SK-N-SH (cell line): ENCODE data around the gene CLCNKB. TPM values are rescaled to one million over a fixed set of nuclear protein-coding genes. Genes with fewer than 3 reads are reported as not detected.

Source experiments
- CTCF ChIA-PET: fragments of 300-600, 350-600 bp; formaldehyde crosslinking; extraction: SDS; loops from one replicate; lab custom pipeline; 2021; lab: Yijun Ruan, JAX
- POLR2A ChIA-PET: fragments of 350-600 bp; sonication (Branson Sonifier 250); formaldehyde crosslinking; extraction: SDS; loops from one replicate; lab custom pipeline; 2020; ENCODE audit warnings: antibody characterized with exemption, inconsistent platforms; lab: Yijun Ruan, JAX
- DNase-seq: peaks from one replicate; pipeline ENCODE4 v3.0.0; 2012
- H2AFZ ChIP-seq: fragments of 200-600 bp; sonication (generic); 2 replicates; pipeline ENCODE4 v1.8.1; 2016; ENCODE audit warnings: antibody characterized with exemption, mild to moderate bottlenecking, low read depth
- H3F3A ChIP-seq: fragments of 200-600 bp; sonication (generic); replicated peaks from 2 replicates; pipeline ENCODE3; 2016; ENCODE audit warnings: antibody characterized with exemption, mild to moderate bottlenecking; ENCODE audit not compliant: insufficient read depth
- H3K27ac ChIP-seq, 2 experiments: fragments of 200-500 bp in 1 of 2; fragments of 200-600 bp in 1 of 2; sonication (Bioruptor generic) in 1 of 2; sonication (generic), shearing (Covaris generic) in 1 of 2; 2 replicates each; pipeline versions ENCODE4 v1.5.1 to v1.6.1; 2014 to 2016; ENCODE audit warnings: low read depth in 2 of 2, inconsistent platforms in 1 of 2, low read length in 1 of 2, mild to moderate bottlenecking in 1 of 2, mixed read lengths in 1 of 2
- H3K27me3 ChIP-seq: fragments of 200-600 bp; sonication (generic), shearing (Covaris generic); 2 replicates; pipeline ENCODE4 v1.6.1; 2016; ENCODE audit warnings: mixed run types; ENCODE audit not compliant: insufficient read depth
- H3K36me3 ChIP-seq, 2 experiments: fragments of 200-500 bp in 1 of 2; fragments of 200-600 bp in 1 of 2; sonication (Bioruptor generic) in 1 of 2; sonication (generic) in 1 of 2; replicated peaks in 1 of 2; 2 replicates each; pipeline versions ENCODE3 to v1.5.1; 2014 to 2016; ENCODE audit warnings: low read length in 1 of 2, mild to moderate bottlenecking in 1 of 2; ENCODE audit not compliant: insufficient read depth in 2 of 2, control insufficient read depth in 1 of 2
- H3K4me1 ChIP-seq, 2 experiments: fragments of 200-500 bp in 1 of 2; fragments of 200-600 bp in 1 of 2; sonication (Bioruptor generic) in 1 of 2; sonication (generic), shearing (Covaris generic) in 1 of 2; 2 replicates each; pipeline versions ENCODE4 v1.5.1 to v1.6.1; 2014 to 2016; ENCODE audit warnings: low read depth in 1 of 2, low read length in 1 of 2, mixed run types in 1 of 2; ENCODE audit not compliant: insufficient read depth in 2 of 2, control insufficient read depth in 1 of 2
- H3K4me2 ChIP-seq: fragments of 200-600 bp; sonication (generic), shearing (Covaris generic); 2 replicates; pipeline ENCODE4 v1.6.1; 2017; ENCODE audit warnings: mixed run types
- H3K4me3 ChIP-seq, 2 experiments: fragments of 200-500 bp in 1 of 2; fragments of 200-600 bp in 1 of 2; sonication (Bioruptor generic) in 1 of 2; sonication (generic), shearing (Covaris generic) in 1 of 2; 2 replicates each; pipeline versions ENCODE4 v1.5.1 to v1.8.1; 2014 to 2016; ENCODE audit warnings: low read depth in 2 of 2, inconsistent platforms in 1 of 2, low read length in 1 of 2, mild to moderate bottlenecking in 1 of 2, mixed read lengths in 1 of 2, moderate library complexity in 1 of 2
- H3K79me2 ChIP-seq: fragments of 200-600 bp; sonication (generic); 2 replicates; pipeline ENCODE4 v1.8.1; 2017; ENCODE audit warnings: mild to moderate bottlenecking; ENCODE audit not compliant: insufficient read depth
- H3K9ac ChIP-seq: fragments of 200-600 bp; sonication (generic); 2 replicates; pipeline ENCODE4 v1.6.1; 2017; ENCODE audit warnings: mixed run types
- H3K9me2 ChIP-seq: fragments of 200-600 bp; sonication (generic); 2 replicates; pipeline ENCODE4 v1.6.1; 2017; ENCODE audit warnings: mixed run types
- H3K9me3 ChIP-seq: fragments of 200-600 bp; sonication (generic); 2 replicates; pipeline ENCODE4 v1.6.1; 2017; ENCODE audit warnings: mixed run types, mild to moderate bottlenecking, moderate library complexity
- H4K20me1 ChIP-seq: fragments of 200-600 bp; sonication (generic); 2 replicates; pipeline ENCODE4 v1.6.1; 2017; ENCODE audit warnings: mild to moderate bottlenecking, mixed run types; ENCODE audit not compliant: insufficient read depth
- CHD2 ChIP-seq: fragments of 150-350 bp; IDR thresholded peaks from 2 replicates; pipeline ENCODE4 v1.6.1; 2018; ENCODE audit warnings: low read length; ENCODE audit not compliant: partially characterized antibody
- ELF1 ChIP-seq: IDR thresholded peaks from 2 replicates; pipeline ENCODE4 v1.4.0; 2012
- EP300 ChIP-seq, 2 experiments: IDR thresholded peaks; 2 replicates each; pipeline versions ENCODE4 v1.4.0 to v1.6.1; 2012; ENCODE audit warnings: borderline replicate concordance in 1 of 2, low read depth in 1 of 2, low read length in 1 of 2
- EZH2phosphoT487 ChIP-seq: fragments of 200-600 bp; sonication (generic); IDR thresholded peaks from 2 replicates; pipeline ENCODE4 v1.6.1; 2017; ENCODE audit warnings: low read depth, mixed run types, mild to moderate bottlenecking, antibody characterized with exemption, moderate library complexity, borderline replicate concordance
- FOSL2 ChIP-seq: IDR thresholded peaks from 2 replicates; pipeline ENCODE4 v1.4.0; 2012; ENCODE audit warnings: low read depth, mild to moderate bottlenecking, moderate library complexity, borderline replicate concordance
- FOXJ3 ChIP-seq: sonication (generic); formaldehyde crosslinking; IDR thresholded peaks from 2 replicates; pipeline ENCODE4 v1.5.1; 2020; ENCODE audit warnings: mild to moderate bottlenecking, missing genetic modification reagents
- GATA2 ChIP-seq: sonication (generic); formaldehyde crosslinking; IDR thresholded peaks from 2 replicates; pipeline ENCODE4 v1.5.0; 2020; ENCODE audit warnings: mild to moderate bottlenecking, missing genetic modification reagents
- JUND ChIP-seq: IDR thresholded peaks from 2 replicates; pipeline ENCODE4 v1.4.0; 2012
- MEF2A ChIP-seq: IDR thresholded peaks from 2 replicates; pipeline ENCODE4 v1.4.0; 2012; ENCODE audit warnings: low read depth, borderline replicate concordance
- NFIC ChIP-seq: IDR thresholded peaks from 2 replicates; pipeline ENCODE4 v1.4.0; 2012; ENCODE audit warnings: borderline replicate concordance
- POLR2AphosphoS5 ChIP-seq: IDR thresholded peaks from 2 replicates; pipeline ENCODE4 v1.6.1; 2012; ENCODE audit warnings: low read depth, low read length
- RAD21 ChIP-seq: IDR thresholded peaks from 2 replicates; pipeline ENCODE4 v1.6.1; 2012; ENCODE audit warnings: mild to moderate bottlenecking, low read length
- RFX5 ChIP-seq: IDR thresholded peaks from 2 replicates; pipeline ENCODE4 v1.6.1; 2012; ENCODE audit warnings: mild to moderate bottlenecking, improper control_type of control experiment, low read length
- TAF1 ChIP-seq: IDR thresholded peaks from 2 replicates; pipeline ENCODE4 v1.6.1; 2012; ENCODE audit warnings: low read depth, mild to moderate bottlenecking, low read length, moderate library complexity, borderline replicate concordance
- TCF12 ChIP-seq: IDR thresholded peaks from 2 replicates; pipeline ENCODE4 v1.4.0; 2012
- YY1 ChIP-seq: IDR thresholded peaks from 2 replicates; pipeline ENCODE4 v1.4.0; 2012; ENCODE audit warnings: low read depth, mild to moderate bottlenecking
- WGBS: methylation state at CpG from one replicate; pipeline ENCODE4 v1.1.6; 2017; ENCODE audit warnings: low lambda C conversion rate; 5-methylcytosine and 5-hydroxymethylcytosine counted together
- polyA plus RNA-seq, 3 experiments: library from polyadenylated mRNA; depleted of rRNA; stranded (reverse); fragments of >200 nt; gene quantifications; 2 replicates each; pipeline ENCODE4 v1.2.3, GENCODE V29; 2012
- TF ChIP-seq, protein P1 (sequence below): IDR thresholded peaks from 2 replicates; pipeline ENCODE4 v1.4.0; 2012; ENCODE audit warnings: low read depth, borderline replicate concordance
- TF ChIP-seq, protein P2 (sequence below): IDR thresholded peaks from 2 replicates; pipeline ENCODE4; 2012
- TF ChIP-seq, protein P3 (sequence below): fragments of 200-600 bp; sonication (generic); IDR thresholded peaks from 2 replicates; pipeline ENCODE4 v1.6.1; 2017; ENCODE audit warnings: antibody characterized with exemption, mild to moderate bottlenecking, moderate library complexity

The CLCNKB gene
- polyA plus RNA-seq, 1 of the 3 experiments (the other 2 are of a cell fraction): 0.41 TPM

GRCh38 chr1:16080422-16081150, 37.0 kb downstream of the CLCNKB start:
- POLR2A ChIA-PET: no interaction called here
- Histone ChIP-seq H2AFZ (no peak overlapping the region), H3K36me3 (no peaks in the 10 kb centered on the region), H3K9me3 (no peaks in the 10 kb centered on the region), H3F3A (peaks cover 23% of the 10 kb centered on the region), H3K9me2 (no peaks in the 10 kb centered on the region), H4K20me1 (no peaks in the 10 kb centered on the region), H3K27ac (no peak overlapping the region), H3K79me2 (no peaks in the 10 kb centered on the region), H3K27me3 (no peaks in the 10 kb centered on the region), H3K4me2 (no peak overlapping the region), H3K4me1 (peaks cover 12 to 16% of the 10 kb centered on the region in 2 experiments; a peak in 3 of 4 replicates), H3K9ac (no peak overlapping the region), H3K4me3 (no peak overlapping the region)
- CTCF ChIA-PET: interaction anchor here (0.6 to 12.3 kb wide), 20 partner anchors 9 to 285 kb away, joined by 3 to 513 read pairs (median 12); partner anchors contain the start of genes EPHA2 and FAM131C
- no peak for DNase-seq
- 91% methylated on average over 5 of the region's 5 CpGs for WGBS
- 0 out of 2 replicates have a peak, but pooled peaks have one; percentile 12 for TF ChIP-seq GATA2
- no peak for TF ChIP-seq EZH2phosphoT487

DNA sequence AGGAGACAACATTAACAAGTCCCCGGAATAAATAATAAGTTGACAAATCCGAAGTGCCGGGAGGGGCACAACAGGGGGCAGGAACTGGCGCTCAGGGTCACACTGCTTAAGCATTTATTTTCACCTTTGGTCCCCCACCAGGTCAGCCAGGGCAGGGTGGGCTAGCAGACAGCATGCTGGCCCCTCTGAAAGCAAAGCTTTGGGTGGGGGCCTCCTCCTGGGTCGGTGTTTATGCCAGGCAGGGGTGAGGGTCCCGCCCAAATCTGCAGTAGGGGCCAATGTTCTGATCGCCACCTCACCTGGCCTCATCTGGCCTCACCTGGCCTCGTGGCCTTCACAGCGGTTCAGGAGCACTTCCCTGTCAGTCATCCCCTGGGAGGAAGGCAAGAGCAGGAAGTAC, 38.1 kb downstream of the CLCNKB start:
- POLR2A ChIA-PET: interaction anchor here (0.9 kb wide), 1 partner anchor 104 kb away, joined by 3 read pairs; no protein-coding TSS in a partner anchor
- no peaks in the 10 kb centered on the region for H3K9me2 ChIP-seq
- no peak overlapping the region for H2AFZ ChIP-seq
- H3K9me3 ChIP-seq: no peaks in the 10 kb centered on the region
- no peak overlapping the region for H3K27ac ChIP-seq
- H4K20me1 ChIP-seq: no peaks in the 10 kb centered on the region
- H3F3A ChIP-seq: peaks cover 16% of the 10 kb centered on the region
- H3K9ac ChIP-seq: no peak overlapping the region
- TF ChIP-seq FOXJ3 (CRISPR knock-in tag): no peak
- TF ChIP-seq, protein P1, sequence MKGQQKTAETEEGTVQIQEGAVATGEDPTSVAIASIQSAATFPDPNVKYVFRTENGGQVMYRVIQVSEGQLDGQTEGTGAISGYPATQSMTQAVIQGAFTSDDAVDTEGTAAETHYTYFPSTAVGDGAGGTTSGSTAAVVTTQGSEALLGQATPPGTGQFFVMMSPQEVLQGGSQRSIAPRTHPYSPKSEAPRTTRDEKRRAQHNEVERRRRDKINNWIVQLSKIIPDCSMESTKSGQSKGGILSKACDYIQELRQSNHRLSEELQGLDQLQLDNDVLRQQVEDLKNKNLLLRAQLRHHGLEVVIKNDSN: no peak
- no peak for TF ChIP-seq RAD21
- no peak for TF ChIP-seq CHD2
- TF ChIP-seq FOSL2: no peak
- TF ChIP-seq, protein P2, sequence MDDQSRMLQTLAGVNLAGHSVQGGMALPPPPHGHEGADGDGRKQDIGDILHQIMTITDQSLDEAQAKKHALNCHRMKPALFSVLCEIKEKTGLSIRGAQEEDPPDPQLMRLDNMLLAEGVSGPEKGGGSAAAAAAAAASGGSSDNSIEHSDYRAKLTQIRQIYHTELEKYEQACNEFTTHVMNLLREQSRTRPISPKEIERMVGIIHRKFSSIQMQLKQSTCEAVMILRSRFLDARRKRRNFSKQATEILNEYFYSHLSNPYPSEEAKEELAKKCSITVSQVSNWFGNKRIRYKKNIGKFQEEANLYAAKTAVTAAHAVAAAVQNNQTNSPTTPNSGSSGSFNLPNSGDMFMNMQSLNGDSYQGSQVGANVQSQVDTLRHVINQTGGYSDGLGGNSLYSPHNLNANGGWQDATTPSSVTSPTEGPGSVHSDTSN: no peak
- TF ChIP-seq ELF1: no peak
- TF ChIP-seq, protein P3, sequence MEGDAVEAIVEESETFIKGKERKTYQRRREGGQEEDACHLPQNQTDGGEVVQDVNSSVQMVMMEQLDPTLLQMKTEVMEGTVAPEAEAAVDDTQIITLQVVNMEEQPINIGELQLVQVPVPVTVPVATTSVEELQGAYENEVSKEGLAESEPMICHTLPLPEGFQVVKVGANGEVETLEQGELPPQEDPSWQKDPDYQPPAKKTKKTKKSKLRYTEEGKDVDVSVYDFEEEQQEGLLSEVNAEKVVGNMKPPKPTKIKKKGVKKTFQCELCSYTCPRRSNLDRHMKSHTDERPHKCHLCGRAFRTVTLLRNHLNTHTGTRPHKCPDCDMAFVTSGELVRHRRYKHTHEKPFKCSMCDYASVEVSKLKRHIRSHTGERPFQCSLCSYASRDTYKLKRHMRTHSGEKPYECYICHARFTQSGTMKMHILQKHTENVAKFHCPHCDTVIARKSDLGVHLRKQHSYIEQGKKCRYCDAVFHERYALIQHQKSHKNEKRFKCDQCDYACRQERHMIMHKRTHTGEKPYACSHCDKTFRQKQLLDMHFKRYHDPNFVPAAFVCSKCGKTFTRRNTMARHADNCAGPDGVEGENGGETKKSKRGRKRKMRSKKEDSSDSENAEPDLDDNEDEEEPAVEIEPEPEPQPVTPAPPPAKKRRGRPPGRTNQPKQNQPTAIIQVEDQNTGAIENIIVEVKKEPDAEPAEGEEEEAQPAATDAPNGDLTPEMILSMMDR: no peak
- no peak for TF ChIP-seq JUND
- TF ChIP-seq YY1: no peak
- TF ChIP-seq EP300 (IDR thresholded peaks at IDR 0.05; ENCODE audit: borderline replicate concordance in 1 of 2, low read depth in 1 of 2, low read length in 1 of 2): no peak
- TF ChIP-seq POLR2AphosphoS5: no peak
- TF ChIP-seq MEF2A: no peak
- TF ChIP-seq TCF12: no peak
- no peak for TF ChIP-seq NFIC
- no peak for TF ChIP-seq TAF1
- no peak for TF ChIP-seq RFX5
- TF ChIP-seq, all 33 proteins: peak for 0
- no peak for DNase-seq
- 95% methylated on average over 5 of the region's 9 CpGs for WGBS
- H3K79me2 ChIP-seq: no peaks in the 10 kb centered on the region
- H3K36me3 ChIP-seq: no peaks in the 10 kb centered on the region
- H3K27me3 ChIP-seq: no peaks in the 10 kb centered on the region
- H3K4me3 ChIP-seq: no peak overlapping the region
- no peak overlapping the region for H3K4me2 ChIP-seq
- CTCF ChIA-PET: interaction anchor here (0.6 to 12.3 kb wide), 39 partner anchors 10 to 539 kb away, joined by 3 to 513 read pairs (median 6); partner anchors contain the start of genes EPHA2, FAM131C and SZRD1
- peaks cover 2 to 9% of the 10 kb centered on the region in 2 experiments; a peak in 3 of 4 replicates for H3K4me1 ChIP-seq
